Measurements from ENCODE around the gene TREML2. TPM values are rescaled to one million over a fixed set of nuclear protein-coding genes. Genes with fewer than 3 reads are reported as not detected.

Gene TREML2
- total and polyA plus RNA-seq, 3 donors from 2014 or later = 1.1 to 5.8 (median 1.8) TPM

DNA sequence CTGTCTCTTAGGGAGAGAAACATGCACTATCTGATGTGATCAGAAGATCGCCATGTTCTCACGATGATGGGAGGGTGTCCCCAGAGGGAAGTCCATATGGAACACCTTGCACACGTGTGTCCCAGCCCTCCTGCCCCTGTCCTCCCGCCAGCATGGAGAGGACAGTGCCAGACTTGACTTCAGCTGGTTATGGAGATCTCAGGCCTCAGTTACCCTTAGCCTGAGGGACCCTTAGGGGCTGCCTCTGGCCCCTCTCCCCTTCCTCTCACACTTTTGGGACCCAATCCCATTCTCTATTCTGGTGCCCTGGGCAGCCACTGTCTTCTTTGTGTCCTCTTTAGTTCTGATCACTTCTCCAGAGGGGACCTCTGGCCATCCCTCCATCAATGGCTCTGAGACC lies 28.8 kb upstream of the TREML2 start:
- H3K4me1 ChIP-seq = no peaks in the 10 kb centered on the region
- H3K36me3 ChIP-seq (ENCODE audit: low read depth, missing control alignments) = no peaks in the 10 kb centered on the region
- TF ChIP-seq POLR2A (IDR thresholded peaks at IDR 0.05) = no peak
- TF ChIP-seq, protein P1, sequence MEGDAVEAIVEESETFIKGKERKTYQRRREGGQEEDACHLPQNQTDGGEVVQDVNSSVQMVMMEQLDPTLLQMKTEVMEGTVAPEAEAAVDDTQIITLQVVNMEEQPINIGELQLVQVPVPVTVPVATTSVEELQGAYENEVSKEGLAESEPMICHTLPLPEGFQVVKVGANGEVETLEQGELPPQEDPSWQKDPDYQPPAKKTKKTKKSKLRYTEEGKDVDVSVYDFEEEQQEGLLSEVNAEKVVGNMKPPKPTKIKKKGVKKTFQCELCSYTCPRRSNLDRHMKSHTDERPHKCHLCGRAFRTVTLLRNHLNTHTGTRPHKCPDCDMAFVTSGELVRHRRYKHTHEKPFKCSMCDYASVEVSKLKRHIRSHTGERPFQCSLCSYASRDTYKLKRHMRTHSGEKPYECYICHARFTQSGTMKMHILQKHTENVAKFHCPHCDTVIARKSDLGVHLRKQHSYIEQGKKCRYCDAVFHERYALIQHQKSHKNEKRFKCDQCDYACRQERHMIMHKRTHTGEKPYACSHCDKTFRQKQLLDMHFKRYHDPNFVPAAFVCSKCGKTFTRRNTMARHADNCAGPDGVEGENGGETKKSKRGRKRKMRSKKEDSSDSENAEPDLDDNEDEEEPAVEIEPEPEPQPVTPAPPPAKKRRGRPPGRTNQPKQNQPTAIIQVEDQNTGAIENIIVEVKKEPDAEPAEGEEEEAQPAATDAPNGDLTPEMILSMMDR (IDR thresholded peaks at IDR 0.05) = no peak
- no peaks in the 10 kb centered on the region for H3K27me3 ChIP-seq
- intact Hi-C loops (cut with DNase I; ENCODE audit: low total_unique reads) = no loop called here
- no peak overlapping the region for H3K4me3 ChIP-seq
- no peak for DNase-seq
- H3K9me3 ChIP-seq = no peaks in the 10 kb centered on the region
- 84 to 93% methylated on average over 4 of the region's 4 CpGs for WGBS, 2 donors
- H3K27ac ChIP-seq = no peak overlapping the region

DNA sequence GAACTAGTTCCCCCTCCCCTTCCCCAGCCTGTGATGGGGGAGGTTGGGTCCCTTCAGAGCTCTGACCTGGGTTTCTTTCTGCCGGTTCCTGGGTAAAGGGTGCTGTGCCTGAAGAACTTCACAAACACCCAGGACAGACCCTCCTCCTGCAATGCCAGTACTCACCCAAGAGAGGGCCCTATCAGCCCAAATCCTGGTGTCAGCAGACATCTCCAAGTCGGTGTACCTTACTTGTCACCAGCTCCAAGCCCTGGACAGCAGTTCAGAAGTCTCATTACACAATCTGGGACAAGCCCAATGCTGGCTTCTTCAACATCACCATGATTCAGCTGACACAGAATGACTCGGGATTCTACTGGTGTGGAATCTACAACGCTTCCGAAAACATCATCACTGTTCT lies 27.7 kb upstream of the TREML2 start:
- WGBS, 2 donors = 51 to 65% methylated on average over 4 to 5 of the region's 5 CpGs
- H3K4me3 ChIP-seq = no peak overlapping the region
- no peaks in the 10 kb centered on the region for H3K9me3 ChIP-seq
- no peaks in the 10 kb centered on the region for H3K4me1 ChIP-seq
- DNase-seq = no peak
- intact Hi-C loops (cut with DNase I; ENCODE audit: low total_unique reads) = no loop called here
- TF ChIP-seq, protein P1 (IDR thresholded peaks at IDR 0.05) = no peak
- TF ChIP-seq POLR2A (IDR thresholded peaks at IDR 0.05) = no peak
- H3K36me3 ChIP-seq (ENCODE audit: low read depth, missing control alignments) = no peaks in the 10 kb centered on the region
- no peaks in the 10 kb centered on the region for H3K27me3 ChIP-seq
- H3K27ac ChIP-seq = no peak overlapping the region

DNA sequence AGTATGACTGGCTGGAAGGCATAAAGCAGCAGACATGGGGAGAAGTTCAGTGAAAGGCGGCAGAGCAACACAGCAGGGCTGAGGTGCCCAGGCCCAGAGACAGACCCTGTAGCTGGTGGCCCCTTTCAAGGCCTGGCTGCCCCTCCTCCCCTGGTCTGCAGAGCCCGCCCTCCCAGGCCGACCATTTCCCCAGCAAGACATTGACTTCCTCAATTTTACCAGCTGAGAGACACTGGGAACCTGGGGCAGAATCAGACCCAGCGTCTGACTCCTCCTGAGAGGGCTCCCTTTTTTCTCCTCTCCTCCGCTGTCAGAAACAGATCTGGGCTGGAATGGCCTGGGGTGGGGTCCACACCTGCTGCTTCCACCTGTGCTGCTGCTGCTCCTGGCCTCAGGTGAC lies 27.1 kb upstream of the TREML2 start, which contains the start of gene TREML4:
TREML4 (plus strand) TSS at position 254 of the 400 bp plus-strand sequence; CDS start at position 333, 79 bp downstream.
- Histone ChIP-seq H3K4me3 (no peak within 1 kb of the TSS), H3K36me3 (ENCODE audit: low read depth, missing control alignments) (no peaks in the 10 kb centered on the region), H3K4me1 (no peaks in the 10 kb centered on the region), H3K9me3 (no peaks in the 10 kb centered on the region), H3K27ac (no peak within 1 kb of the TSS), H3K27me3 (no peaks in the 10 kb centered on the region)
- 68 to 72% methylated on average over 4 to 5 of the region's 5 CpGs for WGBS, 2 donors
- intact Hi-C loops (cut with DNase I; ENCODE audit: low total_unique reads) = no loop called here
- TF ChIP-seq, protein P1 (IDR thresholded peaks at IDR 0.05) = no peak
- no peak for TF ChIP-seq POLR2A (IDR thresholded peaks at IDR 0.05)
- DNase-seq = no peak

DNA sequence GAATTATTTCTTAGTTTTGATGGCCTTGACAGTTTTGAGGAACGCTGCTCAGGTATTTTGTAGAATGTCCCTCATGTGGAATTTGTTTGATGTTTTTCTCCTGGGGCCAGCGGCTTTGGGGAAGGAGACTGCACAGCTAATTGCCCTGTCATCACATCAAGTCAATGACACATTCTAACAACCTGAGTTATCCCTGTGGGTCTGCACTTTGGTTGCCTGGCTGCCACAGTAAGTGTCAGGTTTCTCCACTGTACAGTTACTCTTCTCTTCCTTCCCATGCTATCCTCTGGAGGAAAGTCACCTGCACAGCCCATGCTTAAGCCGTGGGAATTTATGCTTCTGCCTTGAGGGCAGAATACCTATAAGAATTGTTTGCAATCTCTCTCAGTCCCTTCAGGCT lies 25.8 kb upstream of the TREML2 start:
- no peaks in the 10 kb centered on the region for H3K27me3 ChIP-seq

DNA sequence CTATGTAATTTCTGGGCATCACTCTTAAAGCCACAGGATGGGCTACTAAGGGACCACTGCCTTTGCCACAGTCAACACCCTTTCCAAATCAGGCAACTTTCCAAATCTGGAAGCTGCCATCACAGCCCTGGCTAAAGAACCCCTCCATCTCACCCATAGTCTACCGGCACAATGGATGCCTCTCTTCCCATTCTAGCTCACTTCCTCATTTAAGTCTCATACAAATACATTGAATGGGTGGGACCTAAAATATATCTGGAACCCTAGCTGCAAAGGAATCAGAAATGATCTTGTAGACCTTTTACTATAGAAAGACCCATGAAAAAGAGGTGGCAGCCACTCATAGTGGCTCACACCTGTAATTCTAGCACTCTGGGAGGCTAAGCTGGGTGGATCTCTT lies 23.9 kb upstream of the TREML2 start:
- no peak overlapping the region for H3K4me3 ChIP-seq
- DNase-seq = no peak
- H3K4me1 ChIP-seq = no peaks in the 10 kb centered on the region
- intact Hi-C loops (cut with DNase I; ENCODE audit: low total_unique reads) = no loop called here
- TF ChIP-seq, protein P1 (IDR thresholded peaks at IDR 0.05) = no peak
- no peak for TF ChIP-seq POLR2A (IDR thresholded peaks at IDR 0.05)
- H3K9me3 ChIP-seq = no peaks in the 10 kb centered on the region
- WGBS, 2 donors = 86 to 95% methylated on average over 1 of the region's 1 CpG
- H3K27me3 ChIP-seq = no peaks in the 10 kb centered on the region
- no peaks in the 10 kb centered on the region for H3K36me3 ChIP-seq (ENCODE audit: low read depth, missing control alignments)
- no peak overlapping the region for H3K27ac ChIP-seq

More for the DNA sequence above, 25.8 kb upstream of the TREML2 start:
- H3K4me3 ChIP-seq = no peak overlapping the region
- no peaks in the 10 kb centered on the region for H3K9me3 ChIP-seq
- no peak for TF ChIP-seq POLR2A (IDR thresholded peaks at IDR 0.05)
- TF ChIP-seq, protein P1 (IDR thresholded peaks at IDR 0.05) = no peak
- no peaks in the 10 kb centered on the region for H3K4me1 ChIP-seq
- no peaks in the 10 kb centered on the region for H3K36me3 ChIP-seq (ENCODE audit: low read depth, missing control alignments)
- no peak overlapping the region for H3K27ac ChIP-seq
- DNase-seq = no peak
- intact Hi-C loops (cut with DNase I; ENCODE audit: low total_unique reads) = no loop called here
- 58 to 60% methylated on average over 3 of the region's 3 CpGs for WGBS, 2 donors
